Measurements from ENCODE around the gene TAF3.

GRCh38 chr10:7874864-7875263, 56.6 kb downstream of the TAF3 start:
- TF ChIP-seq TAF1 (IDR thresholded peaks at IDR 0.05; ENCODE audit: low read depth, low read length) (no peak), POLR2A (IDR thresholded peaks at IDR 0.05; ENCODE audit: low read depth, low read length) (no peak), POLR2AphosphoS5 (IDR thresholded peaks at IDR 0.05; ENCODE audit: low read depth, low read length) (no peak), SPI1 (IDR thresholded peaks at IDR 0.05; ENCODE audit: low read depth, low read length) (no peak)
